ENCODE results near the gene FBXO47. TPM values are rescaled to one million over a fixed set of nuclear protein-coding genes. Genes with fewer than 3 reads are reported as not detected.
"Not testable (repeated sequence)": the region's sequence is repeated elsewhere in the genome, so short reads cannot be mapped to it uniquely, and the experiment has no call there.

The FBXO47 gene
- total and polyA plus RNA-seq, 3 donors from 2014 or later = 5.8 to 11.6 (median 6.3) TPM

GRCh38 chr17:38942696-38943334, 24.4 kb downstream of the FBXO47 start:
- H3K36me3 ChIP-seq (ENCODE audit: low read depth, missing control alignments) = no peaks in the 10 kb centered on the region
- WGBS, 2 donors = 49 to 50% methylated on average over 4 of the region's 4 CpGs
- no peak overlapping the region for H3K27ac ChIP-seq
- no peak overlapping the region for H3K4me3 ChIP-seq
- no peaks in the 10 kb centered on the region for H3K27me3 ChIP-seq
- no peaks in the 10 kb centered on the region for H3K9me3 ChIP-seq
- TF ChIP-seq POLR2A (IDR thresholded peaks at IDR 0.05) (no peak), CTCF (IDR thresholded peaks at IDR 0.05) (no peak)
- intact Hi-C loops (cut with DNase I; ENCODE audit: low total_unique reads) = no loop called here
- DNase-seq = no peak
- H3K4me1 ChIP-seq = no peaks in the 10 kb centered on the region

GRCh38 chr17:38940404-38940803, 26.8 kb downstream of the FBXO47 start:
- DNase-seq = no peak
- H3K4me3 ChIP-seq = no peak overlapping the region
- TF ChIP-seq POLR2A (IDR thresholded peaks at IDR 0.05) (no peak), CTCF (IDR thresholded peaks at IDR 0.05) (no peak)
- no peak overlapping the region for H3K27ac ChIP-seq
- no peaks in the 10 kb centered on the region for H3K9me3 ChIP-seq
- 90 to 100% methylated on average over 1 of the region's 1 CpG for WGBS, 2 donors
- H3K27me3 ChIP-seq = no peaks in the 10 kb centered on the region
- intact Hi-C loops (cut with DNase I; ENCODE audit: low total_unique reads) = no loop called here
- no peaks in the 10 kb centered on the region for H3K4me1 ChIP-seq
- H3K36me3 ChIP-seq (ENCODE audit: low read depth, missing control alignments) = no peaks in the 10 kb centered on the region

- Histone ChIP-seq H3K27ac (no peak overlapping the region), H3K9me3 (no peaks in the 10 kb centered on the region), H3K4me3 (no peak overlapping the region), H3K36me3 (ENCODE audit: low read depth, missing control alignments) (no peaks in the 10 kb centered on the region), H3K27me3 (no peaks in the 10 kb centered on the region), H3K4me1 (no peaks in the 10 kb centered on the region)
- no peak for TF ChIP-seq CTCF (IDR thresholded peaks at IDR 0.05)
- no peak for TF ChIP-seq POLR2A (IDR thresholded peaks at IDR 0.05)
- DNase-seq = no peak
- intact Hi-C loops (cut with DNase I; ENCODE audit: low total_unique reads) = no loop called here
Measured at GRCh38 chr17:38939987-38940386, 27.2 kb downstream of the FBXO47 start.

- H3K36me3 ChIP-seq (ENCODE audit: low read depth, missing control alignments); H3K27ac ChIP-seq; H3K4me3 ChIP-seq; intact Hi-C loops (cut with DNase I; ENCODE audit: low total_unique reads); H3K4me1 ChIP-seq; H3K9me3 ChIP-seq; H3K27me3 ChIP-seq; DNase-seq: not testable (repeated sequence)
- 89 to 90% methylated on average over 9 of the region's 9 CpGs for WGBS, 2 donors
Measured at GRCh38 chr17:38933962-38934361, 33.2 kb downstream of the FBXO47 start.

GRCh38 chr17:38930782-38931181, 36.4 kb downstream of the FBXO47 start:
- 60 to 74% methylated on average over 1 to 12 of the region's 36 CpGs for WGBS, 2 donors
- peak overlapping the region in 1 of 2 donors; percentile 18 for H3K4me3 ChIP-seq
- H3K36me3 ChIP-seq (ENCODE audit: low read depth, missing control alignments); H3K27me3 ChIP-seq; H3K27ac ChIP-seq; H3K9me3 ChIP-seq; intact Hi-C loops (cut with DNase I; ENCODE audit: low total_unique reads); H3K4me1 ChIP-seq: not testable (repeated sequence)
- peak; percentile 6 for DNase-seq

Measured in testis (tissue), 3 donors.